CD4-positive, alpha-beta T cell treated with Interleukin-12 subunit alpha and Interleukin-12 subunit beta, for 1 hour (primary cell): ENCODE data around the gene AFF1.

Experiments used
- DNase-seq: peaks from one replicate; pipeline ENCODE4 v3.0.0-alpha.2; 2020

AFF1 gene

GRCh38 chr4:86934771-86935565 lies at the start of gene AFF1:
Gene AFF1, plus strand, starts transcription at chr4:86935011. Its CDS starts 13,523 bp downstream, at chr4:86948534.
- DNase-seq: peak; percentile 92

GRCh38 chr4:86890790-86891189 lies 44.0 kb upstream of the AFF1 start:
- DNase-seq: no peak

GRCh38 chr4:86891762-86892635 lies 42.8 kb upstream of the AFF1 start, which contains the start of gene C4orf36:
Gene C4orf36, minus strand, starts transcription at chr4:86892422. Its CDS starts 902 bp downstream, at chr4:86891520.
- DNase-seq: no peak

DNA sequence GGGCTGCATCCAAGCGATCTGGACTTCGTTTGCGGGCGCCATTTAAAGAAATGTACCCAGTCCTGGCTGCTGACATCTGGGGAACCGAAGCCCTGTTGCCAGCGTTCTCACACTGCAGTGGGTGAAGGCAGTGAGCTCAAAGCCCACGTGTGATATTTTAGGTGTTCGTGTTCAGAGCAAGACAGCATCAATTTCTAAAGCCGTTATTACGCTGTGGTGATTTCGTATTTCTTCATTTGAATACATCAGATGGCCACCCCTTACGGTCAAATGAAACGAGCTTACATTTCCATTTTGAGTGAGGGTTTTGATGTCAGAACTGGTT lies 42.2 kb upstream of the AFF1 start:
- DNase-seq: no peak

- DNase-seq: no peak
Measured at GRCh38 chr4:86893136-86893535, 41.7 kb upstream of the AFF1 start.

DNA sequence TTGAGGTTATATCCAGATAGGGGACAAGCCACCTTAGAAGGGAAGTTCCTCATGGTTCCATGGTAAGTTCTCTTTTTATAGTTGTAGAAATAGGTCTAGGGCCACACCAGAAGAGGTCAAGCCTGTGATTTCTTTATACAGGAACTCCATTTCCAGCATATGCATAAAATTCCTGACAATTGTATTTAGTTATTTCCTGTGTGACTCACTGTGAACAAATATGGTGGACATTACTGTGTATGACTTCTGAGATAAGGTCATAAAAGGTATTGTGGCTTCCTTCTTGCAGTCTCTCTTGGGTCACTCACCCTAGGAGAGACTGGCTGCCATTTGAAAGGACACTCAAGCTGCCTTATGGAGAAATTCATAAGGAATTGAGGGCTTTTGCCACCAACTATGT lies 40.4 kb upstream of the AFF1 start:
- DNase-seq: no peak

GRCh38 chr4:86895692-86896488 lies 38.9 kb upstream of the AFF1 start:
- peak; percentile 66 for DNase-seq

- DNase-seq: no peak
Measured at GRCh38 chr4:86896596-86896995, 38.2 kb upstream of the AFF1 start.

DNA sequence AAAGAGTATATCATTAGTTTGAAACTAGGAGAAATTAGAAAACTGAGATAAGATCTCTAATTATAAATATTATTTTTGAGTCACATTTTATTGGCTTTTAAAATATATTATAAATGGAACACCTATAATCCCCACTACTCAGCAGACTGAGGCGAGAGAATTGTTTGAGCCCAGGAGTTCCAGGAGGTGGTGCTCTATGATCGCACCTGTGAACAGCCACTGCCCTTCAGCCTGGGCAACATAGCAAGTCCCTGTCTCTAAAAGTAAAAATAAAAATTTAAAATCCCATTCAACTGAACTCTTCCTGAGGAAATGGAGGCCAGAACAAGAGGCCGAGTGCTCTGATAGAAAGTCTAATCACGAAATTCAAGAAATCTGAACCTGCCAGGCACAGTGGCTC lies 36.2 kb upstream of the AFF1 start:
- DNase-seq: no peak

DNA sequence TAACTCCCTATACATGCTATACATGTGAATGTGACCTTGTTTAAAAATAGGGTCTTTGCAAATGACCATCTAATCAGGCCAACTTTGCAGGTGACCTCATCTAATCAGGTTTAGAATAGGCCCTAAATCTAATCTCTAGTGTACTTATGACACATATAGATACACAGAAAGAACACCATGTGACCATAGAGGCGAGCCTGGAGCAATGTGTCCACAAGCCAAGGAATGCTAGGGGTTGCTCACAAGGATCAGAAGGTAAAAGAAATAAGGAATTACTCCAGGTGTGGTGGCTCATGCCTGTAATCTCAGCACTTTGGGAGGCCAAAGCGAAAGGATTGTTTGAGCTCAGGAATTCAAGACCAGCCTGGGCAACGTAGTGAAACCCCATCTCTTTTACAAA lies 32.9 kb upstream of the AFF1 start:
- no peak for DNase-seq

DNA sequence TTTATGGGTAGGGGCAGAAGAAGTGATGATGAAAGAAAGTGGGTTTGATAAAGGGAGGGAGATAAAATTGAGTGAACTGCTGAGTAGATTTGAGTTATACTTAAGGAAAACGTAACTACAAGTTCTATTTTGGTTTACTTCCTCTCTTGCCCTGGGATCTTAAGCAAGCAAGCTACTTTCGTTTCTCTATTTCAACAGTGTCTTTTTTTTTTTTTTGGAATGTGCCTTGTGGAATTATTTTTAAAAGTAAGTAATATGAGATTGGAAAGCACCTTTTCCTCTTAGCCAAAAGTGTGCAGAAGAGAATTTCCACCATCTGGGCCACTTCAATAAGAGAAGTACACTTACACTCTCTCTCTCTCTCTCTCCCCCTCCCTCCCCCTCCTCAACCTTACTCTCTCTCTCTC lies 26.6 kb upstream of the AFF1 start:
- DNase-seq: no peak

DNA sequence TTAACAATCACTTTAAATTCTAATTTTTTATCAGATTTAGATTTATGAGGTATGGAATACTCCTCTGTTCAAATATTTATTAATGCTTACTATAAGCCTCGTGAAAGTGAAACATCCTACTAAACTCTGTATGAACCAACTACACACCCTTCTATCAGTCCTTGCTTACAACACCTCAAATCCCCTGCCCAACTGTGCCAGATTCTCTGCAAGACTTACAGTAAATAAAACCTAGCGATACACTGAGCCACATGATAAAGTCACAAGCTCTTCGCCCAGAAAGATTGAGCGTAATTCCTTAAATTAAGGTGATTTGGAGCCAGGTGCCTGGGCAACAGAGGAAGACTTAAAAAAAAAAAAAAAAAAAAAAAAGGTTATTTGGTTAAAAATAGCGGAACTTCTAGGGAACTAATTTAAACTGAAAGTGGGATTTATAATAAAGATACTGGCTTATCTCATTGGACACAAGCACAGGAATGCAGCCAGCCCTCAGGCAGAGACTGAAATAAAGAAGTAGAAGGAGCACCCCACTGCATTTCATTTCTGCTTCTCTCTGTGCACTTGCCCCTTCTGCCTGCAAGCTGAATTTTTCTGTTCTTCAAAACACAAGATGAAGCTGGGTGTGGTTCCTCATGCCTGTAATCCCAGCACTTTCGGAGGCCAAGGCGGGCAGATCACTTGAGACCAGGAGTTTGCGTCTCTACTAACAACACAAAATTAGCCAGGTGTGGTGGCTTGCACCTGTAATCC lies 25.1 kb upstream of the AFF1 start:
- no peak for DNase-seq

- DNase-seq: no peak
Measured at GRCh38 chr4:86910369-86910768, 24.4 kb upstream of the AFF1 start.

DNA sequence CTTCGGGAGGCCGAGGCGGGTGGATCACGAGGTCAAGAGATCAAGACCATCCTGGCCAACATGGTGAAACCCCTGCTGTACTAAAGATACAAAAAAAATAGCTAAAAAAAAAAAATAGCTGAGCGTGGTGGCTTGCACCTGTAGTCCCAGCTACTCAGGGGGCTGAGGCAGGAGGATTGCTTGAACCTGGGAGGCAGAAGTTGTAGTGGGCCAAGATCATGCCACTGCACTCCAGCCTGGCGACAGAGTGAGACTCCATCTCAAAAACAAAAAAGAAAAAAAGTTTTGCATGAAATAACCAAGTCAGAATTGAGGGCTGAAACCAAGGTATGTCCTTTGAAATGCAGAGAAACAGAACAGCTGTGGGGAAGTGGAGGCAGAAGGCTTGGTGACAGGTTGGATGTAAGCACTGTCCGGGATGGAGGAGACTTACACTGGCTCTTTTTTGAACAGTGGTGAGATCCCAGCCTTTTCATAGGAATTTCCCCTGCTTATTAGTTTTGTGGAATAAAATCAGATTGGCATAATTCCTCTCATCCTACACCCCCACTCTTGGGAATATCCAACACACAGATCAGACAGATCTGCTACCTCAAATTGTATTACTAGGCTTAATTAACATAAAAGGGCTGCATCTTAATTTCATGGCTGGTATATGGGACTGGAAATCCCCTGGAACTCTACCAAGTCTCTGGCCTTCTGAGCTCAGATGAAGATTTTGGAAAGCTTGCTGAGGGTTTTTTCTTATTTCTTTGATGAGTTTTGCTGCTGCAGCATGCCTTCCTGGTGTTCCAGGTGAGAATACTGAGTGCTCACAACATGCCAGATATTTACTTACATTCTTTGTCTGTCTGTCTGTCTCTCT lies 23.8 kb upstream of the AFF1 start:
- DNase-seq: no peak

DNA sequence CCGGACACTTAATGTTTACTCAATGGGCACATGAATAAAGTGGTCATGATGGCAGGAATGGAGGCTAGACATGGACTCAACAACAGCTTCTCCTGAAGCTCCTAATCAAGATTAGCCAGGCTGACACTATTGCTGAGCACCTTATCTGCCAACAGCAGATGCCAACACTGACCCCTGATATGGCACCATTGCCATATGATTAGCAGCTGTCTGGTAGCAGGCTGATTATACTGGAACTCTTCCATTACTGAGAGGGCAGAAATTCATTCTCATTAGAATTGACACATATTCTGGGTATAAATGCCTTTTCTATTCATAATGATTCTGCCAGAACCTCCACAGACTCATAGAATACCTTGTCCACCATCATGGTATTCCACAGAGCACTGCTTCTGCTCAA lies 18.4 kb upstream of the AFF1 start:
- DNase-seq: no peak

DNA sequence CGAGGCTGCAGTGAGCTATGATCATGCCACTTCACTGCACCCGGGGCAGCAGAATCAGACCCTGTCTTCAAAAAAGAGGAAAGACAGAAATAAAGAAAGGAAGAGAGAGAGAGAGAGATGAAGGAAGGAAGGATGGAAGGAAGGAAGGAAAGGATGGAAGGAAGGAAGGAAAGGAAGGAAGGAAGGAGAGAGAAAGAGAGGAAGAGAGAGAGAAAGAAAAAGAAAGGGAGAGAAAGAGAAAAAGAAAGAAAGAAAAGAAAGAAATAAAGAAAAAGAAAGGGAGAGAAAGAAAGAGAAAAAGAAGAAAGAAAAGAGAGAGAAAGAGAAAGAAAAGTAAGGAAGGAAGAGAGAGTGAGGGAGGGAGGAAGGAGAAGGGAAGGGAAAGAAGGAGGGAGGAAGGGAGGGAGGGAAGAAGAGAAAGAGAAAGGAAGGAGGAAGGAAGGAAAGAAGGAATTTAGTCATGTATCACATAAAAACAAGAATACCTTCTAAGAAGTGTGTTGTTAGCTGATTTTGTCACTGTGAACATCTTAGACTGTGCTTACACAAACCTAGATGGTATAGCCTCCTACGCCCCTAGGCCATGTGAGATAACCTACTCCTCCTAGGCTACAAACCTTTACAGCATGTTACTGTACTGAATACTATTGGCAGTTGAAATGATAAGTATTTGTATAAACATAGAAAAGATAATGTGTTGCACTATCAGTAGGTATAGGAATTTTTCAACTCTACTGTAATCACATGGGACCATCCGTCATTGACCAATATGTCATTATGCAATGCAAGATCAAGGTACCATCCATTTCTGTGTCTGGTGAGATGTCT lies 17.4 kb upstream of the AFF1 start:
- DNase-seq: no peak

GRCh38 chr4:86918539-86919072 lies 16.2 kb upstream of the AFF1 start:
- DNase-seq: no peak

DNA sequence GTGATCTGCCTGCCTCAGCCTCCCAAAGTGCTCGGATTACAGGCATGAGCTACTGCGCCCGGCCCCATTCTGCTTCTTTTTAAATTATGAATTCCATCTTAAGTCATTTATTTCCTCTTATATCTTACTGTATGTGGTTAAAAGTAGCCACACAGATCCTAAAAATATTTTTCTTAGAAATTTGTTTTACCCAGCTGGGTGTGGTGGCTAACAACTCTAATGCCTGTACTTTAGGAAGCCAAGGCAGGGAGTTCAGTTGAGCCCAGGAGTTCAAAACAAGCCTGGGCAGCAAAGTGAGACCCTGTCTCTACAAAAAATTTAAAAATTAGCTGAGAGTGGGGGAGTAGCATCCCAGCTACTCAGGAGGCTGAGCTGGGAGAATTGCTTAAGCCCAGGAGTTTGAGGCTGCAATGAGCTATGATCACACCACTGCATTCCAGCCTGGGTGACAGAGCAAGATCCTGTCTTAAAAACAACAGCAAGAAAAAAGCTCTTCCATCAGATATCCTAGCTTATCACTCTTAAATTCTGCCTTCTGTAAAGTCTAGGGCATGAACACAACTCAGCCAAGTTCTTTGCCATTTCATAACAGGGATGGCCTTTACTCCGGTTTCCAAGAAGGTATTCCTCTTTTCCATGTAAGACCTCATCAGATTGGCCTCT lies 15.1 kb upstream of the AFF1 start:
- DNase-seq: no peak

DNA sequence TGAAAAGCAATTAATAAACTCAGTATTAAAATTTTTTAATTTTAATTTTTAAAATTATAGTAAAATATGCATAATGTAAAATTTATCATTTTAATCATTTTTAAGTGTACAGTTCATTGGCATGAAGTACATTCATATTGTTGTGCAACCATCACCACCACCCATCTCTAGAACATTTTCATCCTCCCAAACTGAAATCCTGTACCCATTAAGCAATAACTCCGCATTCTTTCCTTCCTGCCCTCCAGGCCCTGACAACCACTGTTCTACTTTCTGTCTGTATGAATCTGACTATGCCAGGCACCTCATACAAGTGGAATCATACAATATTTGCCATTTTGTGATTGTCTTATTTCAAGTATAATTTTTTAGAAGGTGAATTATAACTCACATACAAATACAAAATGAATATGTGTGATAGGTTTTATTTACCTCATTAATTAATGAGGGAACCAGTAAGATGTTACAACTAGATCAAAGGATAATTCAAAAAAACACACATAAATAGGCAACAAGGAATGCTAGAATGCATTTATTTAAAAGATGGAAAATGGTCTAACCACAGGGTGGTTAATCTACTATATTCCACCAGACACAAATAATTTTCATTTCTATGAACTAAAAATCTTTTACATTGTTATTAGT lies 13.1 kb upstream of the AFF1 start:
- DNase-seq: no peak
